Adipose tissue (tissue), 3 donors: ENCODE measurements around the gene GSTA3. TPM values are rescaled to one million over a fixed set of nuclear protein-coding genes. Genes with fewer than 3 reads are reported as not detected.
A peak's percentile ranks its signal among the peaks of the same experiment; 100 is the strongest.
"Not testable (repeated sequence)": the region's sequence is repeated elsewhere in the genome, so short reads cannot be mapped to it uniquely, and the experiment has no call there.

ENCODE experiments used
- H3K27ac ChIP-seq: one replicate; pipeline ENCODE4 v1.5.1; 2013; ENCODE audit warnings: low read depth, low read length
- WGBS, 3 donors: extraction: QIAGEN DNeasy Blood & Tissue Kit; methylation state at CpG; one replicate each; pipeline ENCODE4 v1.1.7; 2013; 5-methylcytosine and 5-hydroxymethylcytosine counted together
- polyA plus RNA-seq, 3 donors: library from polyadenylated mRNA; stranded (reverse); fragments of 200-250 nt; gene quantifications; one replicate each; pipeline ENCODE4 v1.2.3, GENCODE V29; 2013
- donor health status: healthy with polysubstance abuse.
- donor health status: Bipolar disorder and iron deficiency.
- donor health status: healthy.

Gene GSTA3
- polyA plus RNA-seq, 3 donors, result 0.45 TPM; not detected in 2

DNA sequence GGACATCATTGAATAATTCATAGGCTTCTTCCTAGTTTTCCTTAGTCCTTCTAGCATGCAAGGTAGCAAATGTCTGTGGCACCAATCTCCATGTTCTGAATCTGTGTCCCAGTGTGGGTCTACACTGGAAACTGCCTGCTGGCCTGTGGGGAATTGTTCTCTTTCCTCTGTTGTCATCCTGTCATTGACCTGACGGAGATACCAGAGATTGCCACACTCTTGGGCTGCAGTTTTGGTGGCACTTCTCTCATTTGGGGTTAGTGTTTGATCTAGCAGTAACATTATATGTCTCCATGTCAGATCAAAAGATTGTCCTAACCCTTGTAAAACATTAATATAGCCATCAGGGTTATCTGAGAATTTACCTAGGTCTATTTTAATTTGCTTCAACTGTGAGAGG, 9.3 kb upstream of the GSTA3 start:
- 33 to 71% (median 49%) methylated on average over 1 of the region's 1 CpG for WGBS, 3 donors
- not testable (repeated sequence) for H3K27ac ChIP-seq

DNA sequence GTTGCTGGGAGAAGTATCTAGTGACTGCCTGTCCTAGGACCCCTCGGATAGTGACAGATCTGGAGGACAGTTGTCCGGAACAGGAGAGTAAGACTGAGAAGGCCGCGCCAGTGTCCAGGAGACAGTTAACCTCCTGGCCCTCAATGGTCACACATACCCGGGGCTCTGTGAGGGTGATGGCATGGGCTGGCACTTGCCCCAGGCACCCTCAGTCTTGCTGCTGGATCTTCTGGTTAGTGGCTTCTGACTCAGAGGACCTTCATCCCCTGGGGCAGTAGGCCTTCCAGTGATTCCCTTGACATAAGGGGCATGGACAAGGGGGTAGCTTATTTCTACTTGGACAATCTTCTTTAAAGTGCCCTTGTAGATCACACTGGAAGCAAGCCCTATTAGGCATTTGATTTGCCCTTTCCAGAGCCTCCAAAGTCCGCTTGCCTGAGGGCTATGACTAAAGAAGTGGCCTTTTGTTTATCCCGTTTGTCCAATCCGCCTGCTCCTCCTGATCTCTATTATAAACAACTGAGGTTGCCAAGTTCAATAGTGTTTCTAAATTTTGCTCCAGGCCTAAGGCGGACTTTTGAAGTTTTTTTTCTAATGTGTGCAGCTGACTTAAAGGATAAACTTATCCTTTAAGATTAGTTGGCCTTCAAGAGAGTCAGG, 8.7 kb upstream of the GSTA3 start:
- peak overlapping the region; percentile 15 for H3K27ac ChIP-seq
- WGBS, 3 donors, result 60 to 84% (median 75%) methylated on average over 9 of the region's 9 CpGs

DNA sequence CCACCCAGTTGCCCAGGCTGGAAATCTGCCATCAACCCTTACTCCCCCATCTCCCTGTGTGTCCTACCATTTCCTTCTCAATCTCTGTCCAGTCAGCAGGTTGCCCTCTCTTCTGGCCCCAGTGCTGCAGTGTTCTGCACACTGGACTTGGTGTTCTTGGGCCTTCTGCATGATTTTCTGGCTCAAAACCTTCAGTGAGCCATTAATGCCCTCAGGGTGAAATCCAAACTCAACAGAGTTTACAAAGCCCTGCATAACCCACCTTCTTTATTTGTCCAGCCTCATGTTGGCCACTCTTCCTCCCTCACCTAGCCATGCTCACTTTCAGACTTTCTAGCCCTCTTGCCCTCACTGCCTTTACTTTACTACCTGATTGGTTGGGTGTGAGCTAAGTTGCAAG, 5.0 kb upstream of the GSTA3 start:
- H3K27ac ChIP-seq, result no peak overlapping the region

DNA sequence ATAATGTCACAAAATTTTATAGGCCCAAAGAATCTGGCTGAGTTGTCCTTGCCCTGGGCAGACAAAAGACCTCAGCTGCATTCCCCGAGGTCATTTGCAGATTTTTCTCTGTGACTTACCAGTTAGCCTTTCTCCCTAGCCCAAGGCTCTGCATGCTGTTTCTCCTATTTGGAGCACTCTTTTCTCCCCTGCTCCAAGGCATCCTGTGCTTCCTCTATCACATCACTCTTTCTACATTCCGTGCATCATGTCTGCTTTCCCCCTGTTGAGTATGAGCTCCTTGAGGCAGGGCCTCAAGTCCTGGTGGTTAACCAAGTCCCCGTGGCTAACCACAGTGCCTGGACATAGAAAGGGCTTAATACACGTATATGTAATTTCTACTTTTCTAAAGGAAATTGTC, 593 bp upstream of the GSTA3 start:
- WGBS, 3 donors, result 60 to 80% (median 63%) methylated on average over 4 of the region's 4 CpGs
- no peak overlapping the region for H3K27ac ChIP-seq

DNA sequence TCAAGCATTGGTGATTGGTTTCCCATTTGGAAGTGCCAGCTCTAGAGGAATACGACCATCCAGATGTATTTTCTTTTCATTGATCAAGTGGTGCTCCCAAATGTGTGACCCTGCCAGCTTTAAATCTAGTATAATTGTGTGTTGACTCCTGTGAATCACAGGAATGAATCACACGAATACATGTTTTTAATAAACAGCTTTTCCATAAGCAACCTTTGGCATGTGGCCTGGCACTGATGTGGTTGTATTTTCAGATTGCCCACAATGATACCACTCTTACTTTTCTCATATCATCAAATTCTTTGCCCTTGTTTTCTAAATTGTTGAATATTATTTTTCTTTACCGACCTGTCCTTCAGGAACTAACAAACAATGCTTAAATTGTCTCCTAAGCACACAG, 367 bp downstream of the GSTA3 start:
- H3K27ac ChIP-seq, result no peak overlapping the region

DNA sequence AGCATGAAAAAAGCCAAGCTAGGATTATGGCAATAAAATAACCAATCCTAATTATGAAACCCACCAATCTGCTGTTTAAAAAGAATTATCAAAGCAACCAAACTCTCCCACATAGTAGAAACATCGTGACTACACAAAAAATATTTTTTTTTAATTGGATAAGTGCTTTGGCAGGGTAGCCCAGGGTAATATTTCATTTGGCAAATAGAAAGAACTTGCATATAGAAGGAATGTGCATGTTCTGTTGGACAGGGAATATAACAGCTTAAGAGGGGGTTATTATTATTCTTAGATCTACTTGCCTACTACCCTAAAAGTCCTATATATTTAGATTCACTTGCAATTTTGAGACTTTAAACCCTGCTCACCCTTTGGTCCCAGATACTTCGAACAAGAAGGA, 972 bp downstream of the GSTA3 start:
- no peak overlapping the region for H3K27ac ChIP-seq
- WGBS, 3 donors, result 65 to 70% (median 70%) methylated on average over 2 of the region's 2 CpGs

More for the DNA sequence above, 367 bp downstream of the GSTA3 start:
- WGBS, 3 donors, result 52 to 89% (median 82%) methylated on average over 3 of the region's 3 CpGs

DNA sequence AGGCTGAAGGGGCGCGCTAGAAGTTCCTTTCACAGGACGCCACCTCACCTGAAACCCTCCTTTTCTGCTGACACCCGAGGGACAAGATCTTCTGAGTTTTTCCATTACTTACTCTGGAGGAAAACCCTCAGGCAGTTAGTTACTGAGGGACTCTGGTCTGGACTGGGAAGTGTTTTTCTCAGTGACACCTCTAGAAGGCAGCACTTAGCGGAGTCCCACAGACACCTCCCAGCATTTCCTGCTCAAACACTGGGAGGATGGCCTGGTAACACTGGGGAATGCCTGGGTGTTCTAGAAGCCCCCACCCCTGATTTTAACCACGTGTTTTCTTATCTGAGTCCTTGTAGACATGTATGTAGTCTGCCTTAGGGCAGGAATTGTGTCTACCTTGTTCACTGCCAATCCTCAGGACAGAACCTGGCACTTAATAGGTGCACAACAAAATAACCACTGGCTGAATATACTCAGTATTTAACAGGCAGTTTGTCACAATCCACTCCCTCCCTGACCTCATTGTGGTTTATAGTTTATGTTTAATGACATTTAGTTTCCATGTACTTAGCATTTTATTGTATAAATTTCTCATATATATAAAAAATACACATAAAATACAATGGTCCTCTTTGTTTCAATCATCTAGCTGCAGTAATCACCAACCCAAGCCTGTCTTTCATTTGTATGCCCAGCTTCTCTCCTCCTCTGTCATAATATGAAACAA, 4.8 kb downstream of the GSTA3 start:
- H3K27ac ChIP-seq, result no peak overlapping the region

GRCh38 chr6:52900536-52900935, 9.0 kb downstream of the GSTA3 start:
- WGBS, 3 donors, result 86 to 93% (median 92%) methylated on average over 4 of the region's 4 CpGs
- H3K27ac ChIP-seq, result no peak overlapping the region

More for the DNA sequence above, 4.8 kb downstream of the GSTA3 start:
- 66 to 75% (median 67%) methylated on average over 6 of the region's 6 CpGs for WGBS, 3 donors

DNA sequence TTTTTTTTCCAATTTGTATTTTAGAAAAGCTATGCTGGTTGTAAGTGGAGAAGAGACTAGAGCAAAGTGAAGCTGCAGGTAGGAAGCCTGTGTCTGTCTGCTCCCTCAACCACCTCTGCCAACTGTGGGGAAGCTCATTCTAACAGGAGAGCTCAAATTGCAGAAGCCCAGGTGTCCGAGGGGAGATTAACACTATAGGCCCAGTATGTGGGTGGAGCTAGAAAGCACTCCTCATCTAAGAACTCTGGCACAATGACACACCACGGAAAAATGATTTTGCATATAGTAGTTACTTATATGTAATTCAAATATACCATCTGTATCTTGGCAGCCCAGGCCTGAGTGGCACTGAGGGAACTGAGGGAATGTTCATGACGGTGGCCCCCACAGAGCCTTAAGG, 13.7 kb downstream of the GSTA3 start:
- WGBS, 3 donors, result 62 to 84% (median 71%) methylated on average over 3 of the region's 3 CpGs

GRCh38 chr6:52894285-52894684, 15.2 kb downstream of the GSTA3 start:
- 23 to 79% (median 70%) methylated on average over 2 of the region's 2 CpGs for WGBS, 3 donors
- no peak overlapping the region for H3K27ac ChIP-seq

More for the DNA sequence above, 13.7 kb downstream of the GSTA3 start:
- not testable (repeated sequence) for H3K27ac ChIP-seq

DNA sequence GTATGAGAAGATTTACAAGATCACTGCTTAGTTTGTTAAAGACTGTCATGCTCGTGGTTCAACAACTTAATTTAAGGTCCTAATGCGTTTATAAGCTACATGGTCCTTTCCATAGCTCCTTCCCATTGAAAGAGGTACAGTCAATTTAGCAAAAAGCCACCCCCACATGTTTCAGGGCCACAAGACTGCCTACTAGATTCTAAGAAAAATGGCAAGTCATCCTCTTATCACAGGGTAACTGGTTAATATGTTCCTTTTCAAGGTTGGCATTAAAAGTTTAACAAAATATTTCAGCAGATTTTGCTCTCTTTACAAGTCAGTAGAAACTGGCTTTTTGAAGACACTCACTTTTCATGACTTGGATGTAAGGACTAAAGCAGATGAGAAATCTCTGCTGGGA, 15.7 kb downstream of the GSTA3 start:
- no peak overlapping the region for H3K27ac ChIP-seq
- 33 to 79% (median 77%) methylated on average over 2 of the region's 2 CpGs for WGBS, 3 donors

DNA sequence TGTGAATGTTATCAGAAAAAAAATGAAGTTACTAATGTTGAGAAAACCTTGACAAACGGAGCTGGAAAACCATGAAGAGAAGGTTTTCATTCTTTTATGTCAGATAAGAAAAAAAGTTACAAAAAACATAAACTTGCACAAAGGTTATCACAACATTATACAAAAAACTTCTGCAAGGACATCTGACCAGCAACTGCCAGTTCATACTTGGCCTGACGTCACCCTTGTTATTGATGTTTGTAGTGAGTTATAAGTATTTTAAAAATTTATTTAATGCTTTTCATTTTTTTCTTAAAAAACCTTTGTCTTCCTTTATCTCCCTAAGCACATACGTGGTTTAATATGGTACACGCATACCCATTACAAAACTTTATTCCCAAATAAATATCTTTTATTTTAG, 16.3 kb downstream of the GSTA3 start:
- H3K27ac ChIP-seq, result no peak overlapping the region
- WGBS, 3 donors, result 41 to 85% (median 84%) methylated on average over 4 of the region's 4 CpGs

DNA sequence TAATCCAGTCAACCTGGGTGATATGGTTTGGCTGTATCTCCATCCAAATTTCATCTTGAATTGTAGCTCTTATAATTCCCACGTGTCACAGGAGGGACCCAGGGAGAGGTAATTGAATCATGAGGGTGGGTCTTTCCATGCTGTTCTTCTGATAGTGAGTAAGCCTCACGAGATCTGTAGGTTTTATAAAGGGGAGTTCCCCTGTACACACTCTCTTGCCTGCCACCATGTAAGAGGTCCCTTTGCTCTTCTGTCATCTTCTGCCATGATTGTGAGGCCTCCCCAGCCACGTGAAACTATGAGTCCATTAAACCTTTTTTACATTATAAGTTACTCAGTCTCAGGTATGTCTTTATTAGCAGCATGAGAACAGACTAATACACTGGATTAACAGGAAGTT, 19.5 kb downstream of the GSTA3 start:
- 72 to 92% (median 80%) methylated on average over 3 of the region's 3 CpGs for WGBS, 3 donors
- H3K27ac ChIP-seq, result no peak overlapping the region

DNA sequence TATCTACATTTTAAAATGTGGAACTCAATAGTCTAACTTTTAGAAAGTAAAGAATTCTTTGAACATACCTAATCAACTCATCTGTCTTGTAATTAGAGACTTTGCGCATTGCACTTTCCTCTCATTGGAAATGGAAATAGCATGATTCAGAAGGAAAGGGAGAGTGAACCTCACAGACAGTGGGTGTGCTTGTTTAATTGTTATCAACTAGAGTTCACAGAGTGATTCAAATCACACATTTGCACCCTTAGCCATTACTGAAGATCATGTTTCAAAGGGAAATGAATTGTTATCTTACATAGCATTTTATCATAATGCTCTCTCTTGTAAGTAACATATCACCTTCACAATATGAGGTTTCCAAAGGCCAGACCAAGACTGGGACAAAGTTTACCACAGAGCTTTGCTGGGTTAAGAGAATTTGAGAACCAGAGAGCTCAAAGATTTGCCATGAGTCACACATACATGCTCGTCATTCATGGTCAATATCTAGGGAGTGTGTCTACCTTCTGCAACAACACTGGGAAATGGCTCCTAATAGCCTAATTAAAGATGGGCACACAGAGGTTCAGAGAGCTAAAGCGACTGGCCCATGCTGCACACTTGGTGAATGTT, 21.5 kb downstream of the GSTA3 start:
- H3K27ac ChIP-seq, result no peak overlapping the region
- WGBS, 3 donors, result 84 to 87% (median 84%) methylated on average over 3 of the region's 3 CpGs

DNA sequence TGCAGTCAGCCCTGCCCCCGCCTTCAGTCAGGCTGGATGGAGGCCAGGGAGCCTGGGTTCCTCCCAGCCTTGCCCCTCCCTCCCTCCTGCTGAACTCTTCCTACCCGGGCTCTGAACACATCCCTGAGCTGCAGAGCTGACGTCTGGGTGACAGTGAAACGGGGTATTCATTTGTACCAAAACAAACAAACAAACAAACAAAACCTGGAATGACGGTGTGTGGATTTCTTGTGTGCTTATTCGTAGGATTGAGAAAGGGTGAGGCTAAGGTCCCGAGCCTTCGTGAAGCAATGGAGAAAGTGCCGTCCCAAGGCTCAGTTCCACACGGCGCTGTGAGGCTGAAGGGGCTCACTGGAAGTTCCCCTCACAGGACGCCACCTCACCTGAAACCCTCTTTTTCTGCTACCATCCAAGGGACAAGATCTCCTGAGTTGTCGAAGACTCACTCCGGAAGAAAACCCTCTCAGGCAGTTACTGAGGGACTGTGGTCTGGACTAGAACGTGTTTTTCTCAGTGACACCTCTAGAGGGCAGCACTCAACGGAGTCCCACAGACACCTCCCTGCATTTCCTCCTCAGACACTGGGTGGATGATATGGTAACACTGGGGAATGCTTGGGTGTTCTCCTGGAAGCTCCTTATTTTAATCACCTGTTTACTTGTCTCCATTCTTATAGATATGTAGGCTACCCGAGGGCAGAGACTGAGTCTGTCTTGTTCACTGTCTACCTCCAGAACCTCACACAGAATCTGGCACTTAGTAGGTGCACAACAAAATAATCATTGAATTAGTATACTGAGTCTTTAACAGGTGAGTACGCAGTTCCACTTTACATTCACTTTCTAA, 27.3 kb downstream of the GSTA3 start:
- no peak overlapping the region for H3K27ac ChIP-seq
- 8 to 10% (median 10%) methylated on average over 18 of the region's 18 CpGs for WGBS, 3 donors

DNA sequence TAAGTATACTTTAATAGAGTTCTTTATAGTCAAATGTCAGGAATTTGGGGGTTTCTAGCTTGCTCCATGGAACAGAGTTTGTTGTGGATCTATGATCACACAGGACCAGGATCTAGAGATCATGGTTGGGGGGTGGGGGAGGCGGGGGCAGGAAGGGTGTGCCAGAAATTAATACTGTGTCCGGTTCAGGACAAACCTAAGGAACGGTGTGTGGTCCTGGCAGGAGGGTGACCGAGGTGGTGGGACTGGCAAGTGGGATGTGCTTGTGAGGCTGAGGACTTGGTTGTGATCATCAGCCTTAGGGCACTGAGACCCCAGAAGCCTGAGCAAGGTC, 27.9 kb downstream of the GSTA3 start:
- no peak overlapping the region for H3K27ac ChIP-seq
- 34 to 52% (median 48%) methylated on average over 3 to 4 of the region's 4 CpGs for WGBS, 3 donors

- WGBS, 3 donors, result 72 to 84% (median 76%) methylated on average over 2 of the region's 2 CpGs
Observed at GRCh38 chr6:52877786-52878185, 31.7 kb downstream of the GSTA3 start.

GRCh38 chr6:52877168-52877567, 32.3 kb downstream of the GSTA3 start:
- 68 to 80% (median 75%) methylated on average over 3 of the region's 3 CpGs for WGBS, 3 donors
- H3K27ac ChIP-seq, result no peak overlapping the region

More at GRCh38 chr6:52877786-52878185, 31.7 kb downstream of the GSTA3 start:
- no peak overlapping the region for H3K27ac ChIP-seq
